HepG2 (cell line): Measurements from ENCODE around the gene HDGF.

Source experiments
- EP300 ChIP-seq, 3 experiments: sonication (generic) in 1 of 3; formaldehyde crosslinking in 1 of 3; IDR thresholded peaks; 2 replicates each; pipeline versions ENCODE4 v1.5.1 to v1.6.1; 2011 to 2020; ENCODE audit warnings: low read depth in 2 of 3, low read length in 2 of 3, borderline replicate concordance in 1 of 3, improper control_type of control experiment in 1 of 3, mild to moderate bottlenecking in 1 of 3, missing genetic modification reagents in 1 of 3, moderate library complexity in 1 of 3
- GLI4 ChIP-seq: sonication (generic); formaldehyde crosslinking; IDR thresholded peaks from 2 replicates; pipeline ENCODE4 v1.5.1; 2020; ENCODE audit warnings: missing genetic modification reagents, mild to moderate bottlenecking, moderate library complexity, borderline replicate concordance
- JUND ChIP-seq: sonication (generic); formaldehyde crosslinking; IDR thresholded peaks from 2 replicates; pipeline ENCODE4 v1.8.0; 2022; ENCODE audit warnings: mild to moderate bottlenecking, missing genetic modification reagents
- MAX ChIP-seq: IDR thresholded peaks from 2 replicates; pipeline ENCODE4 v1.6.1; 2012; ENCODE audit warnings: inconsistent platforms
- POLR2A ChIP-seq, 2 experiments: IDR thresholded peaks; 2 replicates each; pipeline ENCODE4 v1.6.1; 2011; ENCODE audit warnings: low read depth in 2 of 2, low read length in 2 of 2, mild to moderate bottlenecking in 1 of 2, moderate library complexity in 1 of 2; ENCODE audit not compliant: insufficient read depth in 1 of 2
- POLR2AphosphoS5 ChIP-seq: IDR thresholded peaks from 2 replicates; pipeline ENCODE4 v1.6.1; 2012; ENCODE audit warnings: low read depth, low read length
- SKI ChIP-seq: fragments of 450-650 bp; IDR thresholded peaks from one replicate; pipeline ENCODE4 v1.6.1; 2018; ENCODE audit warnings: mild to moderate bottlenecking; ENCODE audit not compliant: partially characterized antibody
- ZC3H13 ChIP-seq: sonication (generic); formaldehyde crosslinking; IDR thresholded peaks from 2 replicates; pipeline ENCODE4 v1.8.1; 2023; ENCODE audit warnings: mild to moderate bottlenecking, missing genetic modification reagents, moderate library complexity
- ZNF10 ChIP-seq: sonication (generic); formaldehyde crosslinking; IDR thresholded peaks from 2 replicates; pipeline ENCODE4 v1.4.0; 2020; ENCODE audit warnings: mild to moderate bottlenecking, low read depth, missing genetic modification reagents, borderline replicate concordance
- ZNF24 ChIP-seq: fragments of 450-650 bp; IDR thresholded peaks from 2 replicates; pipeline ENCODE4 v1.6.1; 2017; ENCODE audit warnings: antibody characterized with exemption, mild to moderate bottlenecking
- ZNF484 ChIP-seq: sonication (generic); formaldehyde crosslinking; IDR thresholded peaks from 2 replicates; pipeline ENCODE4 v1.5.1; 2020; ENCODE audit warnings: mild to moderate bottlenecking, low read depth, missing genetic modification reagents, borderline replicate concordance
- ZNF567 ChIP-seq: sonication (generic); formaldehyde crosslinking; IDR thresholded peaks from 2 replicates; pipeline ENCODE4 v1.8.1; 2023; ENCODE audit warnings: mild to moderate bottlenecking, missing genetic modification reagents, borderline replicate concordance
- TF ChIP-seq, protein P1 (sequence below): sonication (generic); formaldehyde crosslinking; IDR thresholded peaks from 2 replicates; pipeline ENCODE4 v1.5.0; 2020; ENCODE audit warnings: mild to moderate bottlenecking, missing genetic modification reagents, moderate library complexity

- TF ChIP-seq, protein P1, sequence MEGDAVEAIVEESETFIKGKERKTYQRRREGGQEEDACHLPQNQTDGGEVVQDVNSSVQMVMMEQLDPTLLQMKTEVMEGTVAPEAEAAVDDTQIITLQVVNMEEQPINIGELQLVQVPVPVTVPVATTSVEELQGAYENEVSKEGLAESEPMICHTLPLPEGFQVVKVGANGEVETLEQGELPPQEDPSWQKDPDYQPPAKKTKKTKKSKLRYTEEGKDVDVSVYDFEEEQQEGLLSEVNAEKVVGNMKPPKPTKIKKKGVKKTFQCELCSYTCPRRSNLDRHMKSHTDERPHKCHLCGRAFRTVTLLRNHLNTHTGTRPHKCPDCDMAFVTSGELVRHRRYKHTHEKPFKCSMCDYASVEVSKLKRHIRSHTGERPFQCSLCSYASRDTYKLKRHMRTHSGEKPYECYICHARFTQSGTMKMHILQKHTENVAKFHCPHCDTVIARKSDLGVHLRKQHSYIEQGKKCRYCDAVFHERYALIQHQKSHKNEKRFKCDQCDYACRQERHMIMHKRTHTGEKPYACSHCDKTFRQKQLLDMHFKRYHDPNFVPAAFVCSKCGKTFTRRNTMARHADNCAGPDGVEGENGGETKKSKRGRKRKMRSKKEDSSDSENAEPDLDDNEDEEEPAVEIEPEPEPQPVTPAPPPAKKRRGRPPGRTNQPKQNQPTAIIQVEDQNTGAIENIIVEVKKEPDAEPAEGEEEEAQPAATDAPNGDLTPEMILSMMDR, result no peak
- TF ChIP-seq MAX (no peak), SKI (no peak), ZNF10 (CRISPR knock-in tag) (no peak), POLR2AphosphoS5 (no peak), ZC3H13 (no peak), GLI4 (CRISPR knock-in tag) (no peak), ZNF567 (no peak), EP300 (IDR thresholded peaks at IDR 0.05; ENCODE audit: low read depth in 2 of 2, low read length in 2 of 2) (no peak), EP300 (CRISPR knock-in tag; IDR thresholded peaks at IDR 0.05; ENCODE audit: borderline replicate concordance) (no peak), JUND (CRISPR knock-in tag) (no peak), ZNF24 (no peak), ZNF484 (CRISPR knock-in tag) (no peak), POLR2A (IDR thresholded peaks at IDR 0.05; ENCODE audit: insufficient read depth in 1 of 2, low read depth in 2 of 2, low read length in 2 of 2) (no peak)
These were observed 40.3 kb downstream of the HDGF start for GRCh38 chr1:156711011-156711817.
